ENCODE results near the gene PLK2. TPM values are rescaled to one million over a fixed set of nuclear protein-coding genes. Genes with fewer than 3 reads are reported as not detected.
A peak's percentile ranks its signal among the peaks of the same experiment; 100 is the strongest.

Gene PLK2
- total and polyA plus RNA-seq, 9 of the 15 experiments (the other 6 are each of a cell fraction or from before 2014, with no cell fraction given), result 0.58 TPM; not detected in 8

- Histone ChIP-seq H4K20me1 (replicated peaks; ENCODE audit: control insufficient read depth, insufficient read depth, low read length) (no peaks in the 10 kb centered on the region), H3K4me3 (no peak overlapping the region), H3K4me2 (ENCODE audit: insufficient read depth, low read length) (no peak overlapping the region), H3K36me3 (ENCODE audit: control insufficient read depth, insufficient read depth, low read length) (no peaks in the 10 kb centered on the region), H3K9me1 (ENCODE audit: control insufficient read depth, insufficient read depth, low read length) (no peaks in the 10 kb centered on the region), H3K4me1 (replicated peaks in 1 of 2; ENCODE audit: control insufficient read depth in 2 of 2, insufficient read depth in 2 of 2, low read length in 2 of 2) (peaks cover 0 to 12% of the 10 kb centered on the region in 2 experiments; a peak in 1 of 5 replicates), H2AFZ (ENCODE audit: low read depth, low read length) (no peak overlapping the region), H3K9me3 (replicated peaks; ENCODE audit: control insufficient read depth, insufficient read depth, low read depth, low read length) (no peaks in the 10 kb centered on the region), H3K27ac (ENCODE audit: extremely low read depth, low read depth, low read length) (no peak overlapping the region), H3K9ac (ENCODE audit: insufficient read depth in 1 of 2, low read depth in 2 of 2, low read length in 2 of 2) (no peak overlapping the region), H3K79me2 (ENCODE audit: control insufficient read depth, insufficient read depth, low read length) (no peaks in the 10 kb centered on the region), H3K27me3 (ENCODE audit: control insufficient read depth in 2 of 2, insufficient read depth in 2 of 2, low read length in 2 of 2) (no peaks in the 10 kb centered on the region)
- ATAC-seq, result no peak
- CTCF ChIA-PET (ENCODE audit: low intra/inter-chr PET ratio), result interaction anchor here (4.7 kb wide), 1 partner anchor 1161 kb away, joined by 49 read pairs; no protein-coding TSS in a partner anchor
- no TSS peak for BruUV-seq (replicated peaks)
- DNase-seq (ENCODE audit: extremely low read depth in 1 of 4, low spot score in 3 of 4), result no peak
- intact Hi-C loops (cut with micrococcal nuclease) (no loop called here), in situ Hi-C loops (cut with MboI) (loop anchor here (10.0 to 25.0 kb wide), 3 partner anchors 672 to 1165 kb away; partner anchors contain the start of gene ACTBL2)
- POLR2A ChIA-PET, result no interaction called here
- 18% methylated on average over 10 of the region's 57 CpGs for WGBS (ENCODE audit: insufficient coverage, low coverage, missing lambda C conversion rate)
- TF ChIP-seq ZBTB11 (CRISPR knock-in tag; IDR thresholded peaks at IDR 0.05), result peak in 1 of 3 experiments; percentile 25; a peak in 1 of 6 replicates
- no peak for TF ChIP-seq ZNF76 (CRISPR knock-in tag; IDR thresholded peaks at IDR 0.05; ENCODE audit: borderline replicate concordance)
- FAIRE-seq, result no peak
Measured at GRCh38 chr5:58459146-58460001, 512 bp downstream of the PLK2 start.
